DND-41 (cell line): ENCODE results near the gene MED12L.

Experiments
- EZH2 ChIP-seq: IDR thresholded peaks from 3 replicates; pipeline ENCODE4 v1.6.1; 2012; ENCODE audit warnings: borderline replicate concordance, low read depth, mild to moderate bottlenecking, moderate library complexity, low read length, inconsistent platforms; ENCODE audit not compliant: severe bottlenecking
- TF ChIP-seq, protein P1 (sequence below): IDR thresholded peaks from 2 replicates; pipeline ENCODE4 v1.5.1; 2012; ENCODE audit warnings: borderline replicate concordance, low read length, moderate library complexity, mild to moderate bottlenecking; ENCODE audit not compliant: poor library complexity, severe bottlenecking; ENCODE audit errors: extremely low read depth

DNA sequence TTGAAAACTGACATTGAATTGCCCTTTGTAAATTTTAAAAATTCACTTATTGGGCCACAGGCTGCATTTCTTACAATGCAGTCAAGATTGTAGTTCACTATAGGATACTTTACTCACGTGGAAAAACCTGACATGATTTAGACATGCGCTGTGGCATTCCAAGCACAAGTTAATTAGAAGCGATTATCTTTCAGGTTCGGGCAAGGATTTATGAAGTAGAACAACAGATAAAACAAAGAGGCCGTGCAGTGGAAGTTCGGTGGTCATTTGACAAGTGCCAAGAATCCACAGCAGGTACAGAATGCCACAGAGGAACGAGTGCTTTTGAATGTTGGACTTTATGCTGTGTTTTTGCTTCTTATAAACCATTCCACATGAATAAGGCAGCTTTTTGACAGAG, 79.8 kb downstream of the MED12L start:
- TF ChIP-seq, protein P1, sequence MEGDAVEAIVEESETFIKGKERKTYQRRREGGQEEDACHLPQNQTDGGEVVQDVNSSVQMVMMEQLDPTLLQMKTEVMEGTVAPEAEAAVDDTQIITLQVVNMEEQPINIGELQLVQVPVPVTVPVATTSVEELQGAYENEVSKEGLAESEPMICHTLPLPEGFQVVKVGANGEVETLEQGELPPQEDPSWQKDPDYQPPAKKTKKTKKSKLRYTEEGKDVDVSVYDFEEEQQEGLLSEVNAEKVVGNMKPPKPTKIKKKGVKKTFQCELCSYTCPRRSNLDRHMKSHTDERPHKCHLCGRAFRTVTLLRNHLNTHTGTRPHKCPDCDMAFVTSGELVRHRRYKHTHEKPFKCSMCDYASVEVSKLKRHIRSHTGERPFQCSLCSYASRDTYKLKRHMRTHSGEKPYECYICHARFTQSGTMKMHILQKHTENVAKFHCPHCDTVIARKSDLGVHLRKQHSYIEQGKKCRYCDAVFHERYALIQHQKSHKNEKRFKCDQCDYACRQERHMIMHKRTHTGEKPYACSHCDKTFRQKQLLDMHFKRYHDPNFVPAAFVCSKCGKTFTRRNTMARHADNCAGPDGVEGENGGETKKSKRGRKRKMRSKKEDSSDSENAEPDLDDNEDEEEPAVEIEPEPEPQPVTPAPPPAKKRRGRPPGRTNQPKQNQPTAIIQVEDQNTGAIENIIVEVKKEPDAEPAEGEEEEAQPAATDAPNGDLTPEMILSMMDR, result no peak
- TF ChIP-seq EZH2, result no peak
